ENCODE data around the gene MAN1A1.

Gene MAN1A1

GRCh38 chr6:119137194-119138072 is 212.1 kb downstream of the MAN1A1 start:
- no peak overlapping the region for H3K27ac Mint-ChIP-seq
- no peak overlapping the region for H3K4me3 Mint-ChIP-seq
- H3K36me3 Mint-ChIP-seq (ENCODE audit: low read depth): no peaks in the 10 kb centered on the region

GRCh38 chr6:119134752-119135151 is 214.8 kb downstream of the MAN1A1 start:
- H3K9me3 Mint-ChIP-seq: no peaks in the 10 kb centered on the region

More at GRCh38 chr6:119137194-119138072, 212.1 kb downstream of the MAN1A1 start:
- Mint-ChIP-seq H3K4me1 (ENCODE audit: low read depth) (peaks cover 7% of the 10 kb centered on the region), H3K9me3 (no peaks in the 10 kb centered on the region), H3K27me3 (no peaks in the 10 kb centered on the region)

GRCh38 chr6:119133400-119133799 is 216.2 kb downstream of the MAN1A1 start:
- peaks cover 6% of the 10 kb centered on the region for H3K4me1 Mint-ChIP-seq (ENCODE audit: low read depth)
- no peaks in the 10 kb centered on the region for H3K36me3 Mint-ChIP-seq (ENCODE audit: low read depth)
- H3K9me3 Mint-ChIP-seq: no peaks in the 10 kb centered on the region

More at GRCh38 chr6:119134752-119135151, 214.8 kb downstream of the MAN1A1 start:
- Mint-ChIP-seq H3K4me1 (ENCODE audit: low read depth) (peaks cover 7% of the 10 kb centered on the region), H3K27ac (no peak overlapping the region), H3K36me3 (ENCODE audit: low read depth) (no peaks in the 10 kb centered on the region), H3K27me3 (no peaks in the 10 kb centered on the region), H3K4me3 (no peak overlapping the region)

GRCh38 chr6:119132261-119132981 is 217.1 kb downstream of the MAN1A1 start:
- Mint-ChIP-seq H3K27me3 (no peaks in the 10 kb centered on the region), H3K9me3 (no peaks in the 10 kb centered on the region), H3K27ac (no peak overlapping the region), H3K4me3 (no peak overlapping the region), H3K36me3 (ENCODE audit: low read depth) (no peaks in the 10 kb centered on the region), H3K4me1 (ENCODE audit: low read depth) (peaks cover 6% of the 10 kb centered on the region)

More at GRCh38 chr6:119133400-119133799, 216.2 kb downstream of the MAN1A1 start:
- Mint-ChIP-seq H3K27me3 (no peaks in the 10 kb centered on the region), H3K4me3 (no peak overlapping the region), H3K27ac (no peak overlapping the region)

GRCh38 chr6:119129968-119130484 is 219.5 kb downstream of the MAN1A1 start:
- Mint-ChIP-seq H3K4me1 (ENCODE audit: low read depth) (peaks cover 6% of the 10 kb centered on the region), H3K4me3 (no peak overlapping the region), H3K9me3 (no peaks in the 10 kb centered on the region), H3K27ac (no peak overlapping the region), H3K36me3 (ENCODE audit: low read depth) (no peaks in the 10 kb centered on the region), H3K27me3 (no peaks in the 10 kb centered on the region)

GRCh38 chr6:119129148-119129967 is 220.2 kb downstream of the MAN1A1 start:
- H3K27ac Mint-ChIP-seq: no peak overlapping the region
- no peaks in the 10 kb centered on the region for H3K36me3 Mint-ChIP-seq (ENCODE audit: low read depth)
- H3K4me1 Mint-ChIP-seq (ENCODE audit: low read depth): peaks cover 6% of the 10 kb centered on the region
- H3K9me3 Mint-ChIP-seq: no peaks in the 10 kb centered on the region
- H3K27me3 Mint-ChIP-seq: no peaks in the 10 kb centered on the region
- no peak overlapping the region for H3K4me3 Mint-ChIP-seq

GRCh38 chr6:119128252-119128912 is 221.2 kb downstream of the MAN1A1 start:
- Mint-ChIP-seq H3K27me3 (no peaks in the 10 kb centered on the region), H3K4me3 (no peak overlapping the region), H3K4me1 (ENCODE audit: low read depth) (peaks cover 6% of the 10 kb centered on the region), H3K36me3 (ENCODE audit: low read depth) (no peaks in the 10 kb centered on the region), H3K27ac (no peak overlapping the region), H3K9me3 (no peaks in the 10 kb centered on the region)

- Mint-ChIP-seq H3K4me1 (ENCODE audit: low read depth) (peaks cover 6% of the 10 kb centered on the region), H3K4me3 (no peak overlapping the region), H3K27ac (no peak overlapping the region)
Observed at GRCh38 chr6:119127627-119128026, 221.9 kb downstream of the MAN1A1 start.

More at GRCh38 chr6:119127627-119128026, 221.9 kb downstream of the MAN1A1 start:
- Mint-ChIP-seq H3K36me3 (ENCODE audit: low read depth) (no peaks in the 10 kb centered on the region), H3K9me3 (no peaks in the 10 kb centered on the region), H3K27me3 (no peaks in the 10 kb centered on the region)

Data from stimulated activated naive CD8-positive, alpha-beta T cell treated with anti-CD3 and anti-CD28 coated beads, Interleukin-15, Interleukin-2, amounts not matched to agents 100 ng/mL and 50 ng/mL, for 24 hours (primary cell).